ENCODE data around the gene RCSD1.

DNA sequence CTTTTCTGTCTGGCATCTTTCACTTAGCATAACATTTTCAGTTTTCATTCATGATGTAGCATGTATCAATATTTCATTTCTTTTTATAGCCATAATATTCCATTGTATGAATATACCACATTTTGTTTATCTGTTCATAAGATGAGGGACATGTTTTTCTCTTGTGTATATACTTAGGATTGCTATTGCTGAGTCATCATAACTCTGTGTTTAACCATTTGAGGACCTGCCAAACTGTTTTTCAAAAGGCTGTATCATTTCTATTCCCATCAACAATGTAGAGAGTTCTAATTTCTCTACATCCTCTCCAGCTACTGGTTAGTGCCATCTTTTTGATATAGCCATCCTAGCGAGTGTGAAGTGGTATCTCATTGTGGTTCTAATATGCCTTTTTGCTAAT is 118.0 kb downstream of the RCSD1 start:
- TF ChIP-seq, protein P1, sequence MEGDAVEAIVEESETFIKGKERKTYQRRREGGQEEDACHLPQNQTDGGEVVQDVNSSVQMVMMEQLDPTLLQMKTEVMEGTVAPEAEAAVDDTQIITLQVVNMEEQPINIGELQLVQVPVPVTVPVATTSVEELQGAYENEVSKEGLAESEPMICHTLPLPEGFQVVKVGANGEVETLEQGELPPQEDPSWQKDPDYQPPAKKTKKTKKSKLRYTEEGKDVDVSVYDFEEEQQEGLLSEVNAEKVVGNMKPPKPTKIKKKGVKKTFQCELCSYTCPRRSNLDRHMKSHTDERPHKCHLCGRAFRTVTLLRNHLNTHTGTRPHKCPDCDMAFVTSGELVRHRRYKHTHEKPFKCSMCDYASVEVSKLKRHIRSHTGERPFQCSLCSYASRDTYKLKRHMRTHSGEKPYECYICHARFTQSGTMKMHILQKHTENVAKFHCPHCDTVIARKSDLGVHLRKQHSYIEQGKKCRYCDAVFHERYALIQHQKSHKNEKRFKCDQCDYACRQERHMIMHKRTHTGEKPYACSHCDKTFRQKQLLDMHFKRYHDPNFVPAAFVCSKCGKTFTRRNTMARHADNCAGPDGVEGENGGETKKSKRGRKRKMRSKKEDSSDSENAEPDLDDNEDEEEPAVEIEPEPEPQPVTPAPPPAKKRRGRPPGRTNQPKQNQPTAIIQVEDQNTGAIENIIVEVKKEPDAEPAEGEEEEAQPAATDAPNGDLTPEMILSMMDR (IDR thresholded peaks at IDR 0.05; ENCODE audit: low read depth, low read length) = no peak
- TF ChIP-seq EZH2phosphoT487 (IDR thresholded peaks at IDR 0.05; ENCODE audit: low read depth) = no peak
